Brain microvascular endothelial cell (primary cell): ENCODE results near the gene DENND4B.
"Not testable (repeated sequence)": the region's sequence is repeated elsewhere in the genome, so short reads cannot be mapped to it uniquely, and the experiment has no call there.

ENCODE experiments used
- DNase-seq: peaks from one replicate; pipeline ENCODE4 v3.0.0-alpha.2; 2020
- H3K27ac ChIP-seq: fragments of 250-450 bp; sonication (Bioruptor Pico); 2 replicates; pipeline ENCODE4 v1.5.1; 2020; ENCODE audit warnings: mild to moderate bottlenecking, moderate library complexity
- H3K27me3 ChIP-seq: fragments of 250-450 bp; sonication (Bioruptor Pico); replicated peaks from 2 replicates; pipeline ENCODE4 v1.5.1; 2020; ENCODE audit warnings: mild to moderate bottlenecking
- H3K36me3 ChIP-seq: fragments of 250-450 bp; sonication (Bioruptor Pico); replicated peaks from 2 replicates; pipeline ENCODE4 v1.5.1; 2020; ENCODE audit warnings: mild to moderate bottlenecking
- H3K4me3 ChIP-seq: 2 replicates; pipeline ENCODE4 v1.5.1; 2011; ENCODE audit warnings: low read depth, mild to moderate bottlenecking, control low read depth, low read length, moderate library complexity
- in situ Hi-C: cut with HindIII; loops from 2 replicates; pipeline ENCODE4 v1.10.0; 2017; ENCODE audit warnings: low sequenced_read_pairs, low pct_ligation_motif_present
- TF ChIP-seq, protein P1 (sequence below): IDR thresholded peaks from 2 replicates; pipeline ENCODE4 v1.5.1; 2011; ENCODE audit warnings: low read depth, mild to moderate bottlenecking, moderate library complexity, low read length, control low read depth, inconsistent platforms; ENCODE audit errors: missing control alignments

The DENND4B gene

DNA sequence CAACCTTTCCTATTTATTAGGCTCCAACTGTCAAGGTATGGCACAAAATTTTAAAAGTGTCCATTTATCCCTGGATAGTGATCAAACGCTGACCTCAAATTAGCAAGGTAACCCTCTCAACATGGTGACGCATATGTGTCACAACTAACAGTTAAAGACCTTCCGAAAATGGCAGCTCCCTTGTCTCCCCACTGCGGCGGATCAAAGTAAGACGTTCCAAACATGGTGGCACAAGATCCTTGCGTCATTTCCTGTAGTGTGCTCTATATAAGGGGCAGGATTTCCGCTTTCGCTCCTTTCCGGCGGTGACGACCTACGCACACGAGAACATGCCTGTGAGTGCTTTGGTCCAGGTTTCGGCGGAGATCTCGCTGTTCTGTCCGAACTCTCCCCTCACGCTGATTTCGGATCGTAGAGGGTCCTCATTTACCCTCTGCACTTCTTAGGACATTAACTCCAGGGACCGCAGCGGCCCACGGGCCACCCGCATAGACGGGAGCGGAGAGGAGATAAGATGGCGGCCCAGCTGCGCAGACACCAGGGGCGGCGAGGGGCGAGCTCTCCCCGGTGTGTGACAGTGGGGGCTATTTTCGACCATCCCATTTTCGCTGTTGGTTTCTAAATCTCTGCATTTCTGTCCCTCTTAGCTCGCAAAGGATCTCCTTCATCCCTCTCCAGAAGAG lies 44.1 kb upstream of the DENND4B start, which contains the start of gene RPS27:
RPS27 (plus strand) TSS at position 295 of the 683 bp plus-strand sequence; CDS start at position 330, 35 bp downstream.
- H3K36me3 ChIP-seq = peaks cover 28% of the 10 kb centered on the region
- H3K27me3 ChIP-seq = no peaks in the 10 kb centered on the region
- peak; percentile 97 for DNase-seq
- peak within 1 kb of the TSS; percentile 97 for H3K4me3 ChIP-seq
- TF ChIP-seq, protein P1, sequence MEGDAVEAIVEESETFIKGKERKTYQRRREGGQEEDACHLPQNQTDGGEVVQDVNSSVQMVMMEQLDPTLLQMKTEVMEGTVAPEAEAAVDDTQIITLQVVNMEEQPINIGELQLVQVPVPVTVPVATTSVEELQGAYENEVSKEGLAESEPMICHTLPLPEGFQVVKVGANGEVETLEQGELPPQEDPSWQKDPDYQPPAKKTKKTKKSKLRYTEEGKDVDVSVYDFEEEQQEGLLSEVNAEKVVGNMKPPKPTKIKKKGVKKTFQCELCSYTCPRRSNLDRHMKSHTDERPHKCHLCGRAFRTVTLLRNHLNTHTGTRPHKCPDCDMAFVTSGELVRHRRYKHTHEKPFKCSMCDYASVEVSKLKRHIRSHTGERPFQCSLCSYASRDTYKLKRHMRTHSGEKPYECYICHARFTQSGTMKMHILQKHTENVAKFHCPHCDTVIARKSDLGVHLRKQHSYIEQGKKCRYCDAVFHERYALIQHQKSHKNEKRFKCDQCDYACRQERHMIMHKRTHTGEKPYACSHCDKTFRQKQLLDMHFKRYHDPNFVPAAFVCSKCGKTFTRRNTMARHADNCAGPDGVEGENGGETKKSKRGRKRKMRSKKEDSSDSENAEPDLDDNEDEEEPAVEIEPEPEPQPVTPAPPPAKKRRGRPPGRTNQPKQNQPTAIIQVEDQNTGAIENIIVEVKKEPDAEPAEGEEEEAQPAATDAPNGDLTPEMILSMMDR = no peak
- peak within 1 kb of the TSS; percentile 92 for H3K27ac ChIP-seq
- in situ Hi-C loops = no loop called here

DNA sequence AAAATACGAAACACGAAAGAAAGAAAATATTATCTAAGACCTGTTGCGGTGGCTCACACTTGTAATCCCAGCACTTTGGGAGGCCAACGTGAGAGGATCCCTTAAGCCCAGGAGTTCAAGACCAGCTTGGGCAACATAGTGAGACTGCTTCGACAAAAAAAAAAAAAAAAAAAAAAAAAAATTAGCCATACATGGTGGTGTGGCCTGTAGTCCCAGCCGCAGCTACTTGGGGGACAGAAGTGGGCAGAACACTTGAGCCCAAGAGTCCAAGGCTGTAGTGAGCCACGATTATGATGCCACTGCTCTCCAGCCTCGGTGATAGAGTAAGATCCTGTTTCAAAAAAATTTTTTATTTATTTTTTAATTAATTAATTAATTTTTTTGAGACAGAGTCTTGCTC lies 41.1 kb upstream of the DENND4B start:
- in situ Hi-C loops = no loop called here
- TF ChIP-seq, protein P1 = no peak
- Histone ChIP-seq H3K27ac (no peak overlapping the region), H3K4me3 (no peak overlapping the region), H3K36me3 (peaks cover 22% of the 10 kb centered on the region), H3K27me3 (no peaks in the 10 kb centered on the region)
- DNase-seq = no peak

DNA sequence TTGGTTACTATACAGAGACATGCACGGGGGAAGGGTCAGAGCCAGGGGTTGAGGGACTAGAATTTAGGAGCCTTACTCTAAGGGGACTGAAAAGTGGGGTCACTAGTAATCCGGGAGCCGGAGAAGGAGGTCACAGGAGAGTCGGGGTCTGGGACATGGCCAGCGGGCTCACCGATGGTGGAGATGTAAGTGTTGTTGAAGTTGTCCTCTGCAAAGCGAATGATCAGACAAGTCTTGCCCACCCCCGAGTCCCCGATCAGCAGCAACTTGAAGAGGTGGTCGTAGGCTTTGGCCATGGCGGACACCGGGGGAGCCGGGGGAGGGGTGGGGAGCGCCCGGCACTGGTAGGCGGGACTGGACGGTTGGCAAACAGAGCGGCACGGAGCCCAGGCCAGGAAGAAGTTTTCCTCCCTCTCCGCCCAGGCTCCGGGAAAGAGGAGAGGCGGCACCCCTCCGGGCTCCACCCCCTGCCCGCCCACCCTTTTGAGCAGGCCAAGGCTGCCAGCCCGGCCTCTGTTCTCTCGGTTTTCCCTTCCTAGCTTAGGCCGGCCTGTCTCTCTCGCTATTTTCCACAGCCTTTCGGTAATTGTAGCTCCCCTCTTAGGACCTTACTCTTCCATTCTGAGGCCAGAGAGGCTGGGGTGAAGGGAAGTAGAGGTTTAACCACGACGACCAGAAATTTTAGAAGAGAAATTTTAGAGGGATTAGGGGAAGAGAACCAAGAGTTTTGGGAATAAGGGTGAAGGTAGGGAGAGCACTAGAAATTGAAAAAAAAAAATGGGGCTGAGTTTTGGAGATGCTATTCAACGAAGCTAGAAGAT lies 39.6 kb upstream of the DENND4B start, which contains the start of gene RAB13:
RAB13 (minus strand) TSS at position 399 of the 821 bp plus-strand sequence; CDS start at position 296, 103 bp downstream.
- peak within 1 kb of the TSS; percentile 56 for H3K27ac ChIP-seq
- DNase-seq = peak; percentile 67
- in situ Hi-C loops = no loop called here
- H3K4me3 ChIP-seq = peak within 1 kb of the TSS; percentile 71
- TF ChIP-seq, protein P1 = no peak
- H3K27me3 ChIP-seq = no peaks in the 10 kb centered on the region
- peaks cover 21% of the 10 kb centered on the region for H3K36me3 ChIP-seq

DNA sequence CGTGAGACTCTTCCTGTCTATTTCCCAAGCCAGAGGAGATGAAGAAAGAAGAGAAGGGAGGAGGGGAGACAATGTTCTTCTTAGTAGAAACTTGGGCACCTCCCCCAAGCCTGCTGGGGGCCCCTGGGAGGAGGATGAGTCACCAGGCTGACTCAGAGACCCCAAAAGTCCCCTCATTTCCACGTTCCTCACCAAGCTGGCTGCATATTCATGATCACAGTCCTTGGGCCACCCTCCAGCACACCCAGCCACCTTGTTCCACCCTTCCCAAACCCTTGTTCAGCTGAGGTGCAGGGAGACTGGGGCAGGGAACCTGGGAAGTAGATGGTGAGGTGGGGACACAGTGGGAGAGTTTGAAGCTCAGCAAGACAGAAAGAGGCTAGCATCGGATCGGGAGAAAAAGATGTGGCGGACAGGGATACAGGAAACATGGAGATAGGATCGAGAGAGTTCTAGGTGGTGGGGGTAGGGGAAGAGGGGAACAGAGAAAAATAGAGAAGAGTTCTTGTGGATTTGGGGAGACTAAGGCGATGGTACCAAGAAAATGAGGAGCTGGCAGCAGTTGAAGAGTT lies 38.9 kb upstream of the DENND4B start:
- peak; percentile 62 for DNase-seq
- TF ChIP-seq, protein P1 = no peak
- H3K27me3 ChIP-seq = no peaks in the 10 kb centered on the region
- peaks cover 24% of the 10 kb centered on the region for H3K36me3 ChIP-seq
- H3K27ac ChIP-seq = peak overlapping the region; percentile 56
- in situ Hi-C loops = no loop called here
- H3K4me3 ChIP-seq = peak overlapping the region; percentile 71

DNA sequence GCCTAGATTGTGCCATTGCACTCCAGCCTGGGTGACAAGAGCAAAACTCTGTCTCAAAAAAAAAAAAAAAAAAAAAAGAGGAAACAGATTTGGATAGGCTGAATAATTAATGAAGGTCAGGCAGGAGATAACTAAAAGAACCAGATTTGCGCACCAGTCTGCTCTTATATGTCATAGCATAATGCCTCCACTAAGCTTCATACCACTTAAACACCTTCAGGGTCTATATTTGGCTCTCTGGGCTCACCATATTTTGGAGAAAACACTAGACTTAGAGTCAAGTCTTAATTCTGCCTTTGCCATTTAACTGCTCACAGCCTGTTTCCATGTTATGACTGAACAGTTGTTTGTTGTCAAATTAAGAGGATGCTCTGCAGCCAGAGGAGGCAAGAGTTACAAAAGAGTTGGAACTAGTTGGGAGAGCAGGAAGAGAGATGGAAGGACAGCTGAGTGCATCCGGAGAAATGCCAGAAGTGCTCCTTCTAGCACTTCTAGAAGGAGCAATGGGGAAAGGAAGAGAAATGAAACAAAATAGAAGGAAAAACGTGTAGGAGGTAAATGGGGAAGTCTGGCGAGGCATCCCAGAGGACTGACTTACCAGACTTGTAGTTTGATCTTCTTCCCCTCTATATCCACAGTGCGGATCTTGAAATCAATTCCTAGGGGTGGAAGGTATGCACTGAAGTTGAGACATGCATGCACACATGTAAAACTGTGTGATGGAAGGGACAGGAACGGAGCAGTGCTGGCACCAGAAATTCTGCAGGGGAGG lies 37.8 kb upstream of the DENND4B start:
- Histone ChIP-seq H3K36me3 (peaks cover 24% of the 10 kb centered on the region), H3K4me3 (peak overlapping the region; percentile 71), H3K27ac (no peak overlapping the region), H3K27me3 (no peaks in the 10 kb centered on the region)
- TF ChIP-seq, protein P1 = no peak
- in situ Hi-C loops = no loop called here
- DNase-seq = no peak

DNA sequence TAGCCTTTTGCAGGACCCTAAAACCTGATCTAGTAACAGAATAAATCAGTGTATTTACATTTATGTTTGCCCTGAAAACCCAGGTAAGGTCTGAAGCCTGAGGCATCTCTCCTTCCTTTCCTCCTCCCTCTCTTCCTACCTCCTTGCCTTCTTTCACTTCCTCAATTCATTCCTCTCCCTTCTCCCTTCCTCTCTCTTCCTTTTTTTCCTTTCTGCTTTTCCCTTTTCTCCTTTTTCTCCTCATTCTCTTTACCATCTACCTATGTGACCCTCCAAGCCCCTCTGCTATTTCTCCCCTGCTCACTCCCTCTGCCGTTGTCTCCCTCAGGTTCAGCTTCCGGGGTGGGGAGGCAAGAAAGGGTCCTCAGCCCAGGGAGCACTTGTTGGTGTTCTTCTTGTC lies 35.2 kb upstream of the DENND4B start:
- in situ Hi-C loops, H3K4me3 ChIP-seq, DNase-seq, H3K27me3 ChIP-seq, H3K27ac ChIP-seq: not testable (repeated sequence)
- H3K36me3 ChIP-seq = peaks cover 28% of the 10 kb centered on the region

DNA sequence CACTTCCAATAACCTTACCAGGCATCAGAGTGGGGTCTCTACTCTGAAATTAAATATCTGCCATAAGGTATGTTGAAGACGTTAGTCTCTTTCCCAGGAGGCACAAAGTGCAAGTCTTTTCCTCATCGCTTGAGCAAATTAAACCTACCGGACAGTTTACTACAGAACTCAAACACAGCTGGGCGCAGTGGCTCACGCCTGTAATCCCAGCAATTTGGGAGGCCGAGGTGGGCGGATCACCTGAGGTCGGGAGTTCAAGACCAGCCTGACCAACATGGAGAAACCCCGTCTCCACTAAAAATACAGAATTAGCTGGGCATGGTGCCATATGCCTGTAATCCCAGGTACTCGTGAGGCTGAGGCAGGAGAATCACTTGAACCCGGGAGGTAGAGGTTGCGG lies 32.6 kb upstream of the DENND4B start:
- DNase-seq, H3K27me3 ChIP-seq, H3K4me3 ChIP-seq, in situ Hi-C loops, H3K27ac ChIP-seq: not testable (repeated sequence)
- peaks cover 46% of the 10 kb centered on the region for H3K36me3 ChIP-seq
